Calu3 (cell line): ENCODE data around the gene GMDS. TPM values are rescaled to one million over a fixed set of nuclear protein-coding genes. Genes with fewer than 3 reads are reported as not detected.

Source experiments
- BruUV-seq: library from RNA; stranded (reverse); fragments of 400-500 nt; replicated peaks from 2 replicates; lab custom pipeline; 2021; lab: Mats Ljungman, UMichigan
- CTCF ChIA-PET: fragments of 300-600 bp; sonication (Branson Sonifier 250); formaldehyde crosslinking; loops from one replicate; lab custom pipeline; 2022; ENCODE audit warnings: antibody characterized with exemption; lab: Charles Lee
- DNase-seq: peaks from one replicate; pipeline ENCODE4 v3.0.0; 2022
- H3K27ac Mint-ChIP-seq: one replicate; pipeline ENCODE4 v1.8.0; 2022; ENCODE audit warnings: mixed read lengths; ENCODE audit not compliant: unreplicated experiment
- H3K27me3 Mint-ChIP-seq: one replicate; pipeline ENCODE4 v1.8.0; 2022; ENCODE audit warnings: mixed read lengths; ENCODE audit not compliant: unreplicated experiment
- H3K36me3 Mint-ChIP-seq: one replicate; pipeline ENCODE4 v1.8.0; 2022; ENCODE audit warnings: mild to moderate bottlenecking, moderate library complexity, mixed read lengths; ENCODE audit not compliant: insufficient read depth, unreplicated experiment
- H3K4me1 Mint-ChIP-seq: one replicate; pipeline ENCODE4 v1.8.0; 2022; ENCODE audit warnings: mild to moderate bottlenecking, low read depth, mixed read lengths; ENCODE audit not compliant: unreplicated experiment
- H3K4me3 Mint-ChIP-seq: one replicate; pipeline ENCODE4 v1.8.0; 2022; ENCODE audit warnings: mild to moderate bottlenecking, low read depth, moderate library complexity, mixed read lengths; ENCODE audit not compliant: unreplicated experiment
- H3K9me3 Mint-ChIP-seq: one replicate; pipeline ENCODE4 v1.8.0; 2022; ENCODE audit warnings: low read depth, mixed read lengths; ENCODE audit not compliant: unreplicated experiment
- intact Hi-C: fragments of 100-400 bp; cut with micrococcal nuclease; formaldehyde crosslinking; loops from one replicate; pipeline ENCODE4 v1.10.0; 2022; ENCODE audit not compliant: unreplicated experiment
- total RNA-seq: library from RNA; stranded (reverse); gene quantifications from 2 replicates; pipeline ENCODE4 v1.2.3, GENCODE V29; 2022
- TF ChIP-seq, protein P1 (sequence below): fragments of 200-600 bp; IDR thresholded peaks from one replicate; pipeline ENCODE4 v1.8.0; 2022; ENCODE audit warnings: antibody characterized with exemption; ENCODE audit not compliant: unreplicated experiment

The GMDS gene
- total RNA-seq, 1 experiment from 2014 or later: 58.2 TPM

DNA sequence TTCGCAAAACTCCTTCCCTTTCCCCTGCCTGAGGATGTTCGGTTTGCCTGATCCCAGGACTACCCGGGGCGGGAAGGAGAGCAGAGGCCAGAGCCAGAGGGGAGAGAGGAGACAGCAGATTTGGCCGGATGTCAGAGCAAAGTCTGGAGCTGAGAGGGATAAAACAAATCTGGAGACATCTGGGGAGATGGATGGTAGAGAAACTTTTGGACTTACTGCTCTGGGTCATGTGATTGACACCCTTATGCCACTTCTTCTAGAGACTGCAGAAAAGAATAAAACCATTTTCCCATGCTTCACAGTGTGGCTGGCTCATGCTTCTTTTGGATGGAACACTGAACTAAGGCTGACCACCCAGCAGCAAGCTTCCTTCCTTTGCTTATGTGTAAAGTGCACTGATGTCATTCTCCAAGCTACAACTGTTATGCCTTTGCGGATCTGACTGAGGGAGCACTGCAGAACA is 461.0 kb downstream of the GMDS start:
- no peak for DNase-seq
- H3K9me3 Mint-ChIP-seq: no peaks in the 10 kb centered on the region
- H3K4me3 Mint-ChIP-seq: no peak overlapping the region
- no peaks in the 10 kb centered on the region for H3K27me3 Mint-ChIP-seq
- H3K4me1 Mint-ChIP-seq: peaks cover 16% of the 10 kb centered on the region
- BruUV-seq: no TSS peak
- TF ChIP-seq, protein P1, sequence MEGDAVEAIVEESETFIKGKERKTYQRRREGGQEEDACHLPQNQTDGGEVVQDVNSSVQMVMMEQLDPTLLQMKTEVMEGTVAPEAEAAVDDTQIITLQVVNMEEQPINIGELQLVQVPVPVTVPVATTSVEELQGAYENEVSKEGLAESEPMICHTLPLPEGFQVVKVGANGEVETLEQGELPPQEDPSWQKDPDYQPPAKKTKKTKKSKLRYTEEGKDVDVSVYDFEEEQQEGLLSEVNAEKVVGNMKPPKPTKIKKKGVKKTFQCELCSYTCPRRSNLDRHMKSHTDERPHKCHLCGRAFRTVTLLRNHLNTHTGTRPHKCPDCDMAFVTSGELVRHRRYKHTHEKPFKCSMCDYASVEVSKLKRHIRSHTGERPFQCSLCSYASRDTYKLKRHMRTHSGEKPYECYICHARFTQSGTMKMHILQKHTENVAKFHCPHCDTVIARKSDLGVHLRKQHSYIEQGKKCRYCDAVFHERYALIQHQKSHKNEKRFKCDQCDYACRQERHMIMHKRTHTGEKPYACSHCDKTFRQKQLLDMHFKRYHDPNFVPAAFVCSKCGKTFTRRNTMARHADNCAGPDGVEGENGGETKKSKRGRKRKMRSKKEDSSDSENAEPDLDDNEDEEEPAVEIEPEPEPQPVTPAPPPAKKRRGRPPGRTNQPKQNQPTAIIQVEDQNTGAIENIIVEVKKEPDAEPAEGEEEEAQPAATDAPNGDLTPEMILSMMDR: no peak
- H3K27ac Mint-ChIP-seq: no peak overlapping the region
- no peaks in the 10 kb centered on the region for H3K36me3 Mint-ChIP-seq
- CTCF ChIA-PET: no interaction called here
- intact Hi-C loops: no loop called here

DNA sequence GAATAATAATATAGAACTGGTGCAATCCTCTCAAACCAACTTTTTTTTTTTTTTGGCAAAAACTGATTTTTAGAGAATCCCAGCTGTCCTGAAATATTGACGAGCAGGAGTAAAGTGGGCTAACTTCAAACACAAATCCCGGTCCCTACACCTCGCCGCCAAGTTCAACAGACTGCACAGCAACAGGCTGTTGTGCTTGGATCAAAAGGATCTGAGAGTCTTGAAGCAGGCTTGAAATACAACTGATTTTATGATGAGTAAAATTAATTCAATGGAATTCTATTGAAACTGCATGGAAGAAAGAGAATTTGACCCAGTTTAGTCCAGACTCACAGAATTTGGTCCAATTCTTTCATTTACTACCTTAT is 463.6 kb downstream of the GMDS start:
- DNase-seq: no peak
- CTCF ChIA-PET: no interaction called here
- BruUV-seq: no TSS peak
- no peaks in the 10 kb centered on the region for H3K9me3 Mint-ChIP-seq
- TF ChIP-seq, protein P1: no peak
- intact Hi-C loops: no loop called here
- H3K27ac Mint-ChIP-seq: no peak overlapping the region
- H3K27me3 Mint-ChIP-seq: no peaks in the 10 kb centered on the region
- no peaks in the 10 kb centered on the region for H3K4me1 Mint-ChIP-seq
- H3K36me3 Mint-ChIP-seq: no peaks in the 10 kb centered on the region
- H3K4me3 Mint-ChIP-seq: no peak overlapping the region

DNA sequence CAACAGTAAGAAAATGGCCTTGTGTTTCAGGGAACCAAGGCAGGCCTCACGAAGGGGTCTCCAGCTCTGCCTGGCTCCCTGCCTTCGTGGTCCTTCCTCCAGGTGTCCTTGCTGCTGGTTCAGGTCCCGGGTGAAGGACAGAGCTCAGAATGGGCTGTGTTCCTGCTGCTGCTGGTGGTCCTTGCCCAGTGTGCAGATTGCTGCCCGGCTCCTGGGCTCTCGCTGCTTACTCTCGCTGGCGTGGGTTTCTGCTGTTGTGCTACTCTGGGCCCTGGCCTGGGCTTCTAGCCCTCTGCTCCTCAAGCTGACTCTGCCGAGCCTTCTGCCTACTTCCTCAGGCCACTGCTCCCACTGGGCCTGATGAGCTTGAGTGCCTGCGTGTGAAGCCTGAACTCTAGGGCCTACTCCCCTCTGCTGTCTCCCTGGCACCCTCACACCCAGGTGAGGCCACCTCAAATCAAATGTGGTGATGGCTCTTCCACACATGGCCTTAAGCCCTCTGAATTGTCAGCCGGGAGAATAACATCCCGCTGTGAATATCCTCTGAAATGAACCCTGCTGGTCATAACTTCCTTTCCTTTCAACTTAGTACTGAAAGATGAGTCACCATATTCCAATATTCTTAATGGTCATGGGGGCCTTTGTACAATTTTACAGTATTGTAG is 464.1 kb downstream of the GMDS start:
- H3K27ac Mint-ChIP-seq: no peak overlapping the region
- CTCF ChIA-PET: no interaction called here
- H3K4me1 Mint-ChIP-seq: no peaks in the 10 kb centered on the region
- no peaks in the 10 kb centered on the region for H3K36me3 Mint-ChIP-seq
- intact Hi-C loops: no loop called here
- TF ChIP-seq, protein P1: no peak
- H3K9me3 Mint-ChIP-seq: no peaks in the 10 kb centered on the region
- no peaks in the 10 kb centered on the region for H3K27me3 Mint-ChIP-seq
- BruUV-seq: no TSS peak
- DNase-seq: no peak
- H3K4me3 Mint-ChIP-seq: no peak overlapping the region

DNA sequence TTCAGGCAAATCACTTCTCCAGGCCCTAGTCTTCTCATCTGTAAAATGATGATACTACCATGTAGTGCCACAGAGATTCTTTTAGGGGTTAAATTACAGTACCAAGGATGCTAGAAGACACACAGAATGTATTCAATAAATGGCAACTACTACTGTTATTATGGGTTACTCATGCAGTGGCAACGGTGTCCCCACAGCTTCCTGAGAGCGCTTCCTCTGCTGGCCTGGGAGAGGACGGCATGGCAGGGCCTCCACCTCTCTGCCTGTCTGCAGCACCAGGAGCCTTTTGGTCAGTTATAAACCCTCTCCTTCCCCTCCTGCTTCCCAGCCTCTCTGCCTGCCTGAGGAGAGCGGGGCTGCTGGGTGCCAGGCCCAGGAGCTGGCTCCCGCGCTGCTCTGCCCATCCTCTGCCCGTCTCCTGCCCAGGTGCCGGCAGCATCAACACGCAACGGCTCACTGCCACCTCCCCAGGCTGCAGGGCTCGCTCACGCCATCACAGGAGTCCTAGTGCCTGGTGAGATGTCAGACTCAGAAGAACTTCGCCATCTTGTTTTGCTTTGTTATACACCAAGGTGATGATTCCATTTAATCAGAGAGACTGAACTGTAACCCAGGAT is 465.0 kb downstream of the GMDS start:
- no peak overlapping the region for H3K4me3 Mint-ChIP-seq
- CTCF ChIA-PET: no interaction called here

More for the DNA sequence above, 465.0 kb downstream of the GMDS start:
- DNase-seq: no peak
- intact Hi-C loops: no loop called here
- no peaks in the 10 kb centered on the region for H3K9me3 Mint-ChIP-seq
- TF ChIP-seq, protein P1: no peak
- no peaks in the 10 kb centered on the region for H3K27me3 Mint-ChIP-seq
- no peak overlapping the region for H3K27ac Mint-ChIP-seq
- no peaks in the 10 kb centered on the region for H3K36me3 Mint-ChIP-seq
- no TSS peak for BruUV-seq
- no peaks in the 10 kb centered on the region for H3K4me1 Mint-ChIP-seq
